Psoas muscle (tissue), 8 donors: Measurements from ENCODE around the gene ADAMTS2. TPM values are rescaled to one million over a fixed set of nuclear protein-coding genes. Genes with fewer than 3 reads are reported as not detected.
A peak's percentile ranks its signal among the peaks of the same experiment; 100 is the strongest.

ENCODE experiments used
- ATAC-seq, 4 donors: fragments of 200-7000 bp; cut with Tn5 transposase; one replicate each; pipeline ENCODE4 v1.9.1; 2020; ENCODE audit warnings: moderate library complexity in 3 of 4, mild to moderate bottlenecking in 2 of 4
- DNase-seq, 2 donors: peaks; one replicate each; pipeline ENCODE4 v3.0.0-alpha.2; 2020
- H3K27ac ChIP-seq: fragments of 200-600 bp; one replicate; pipeline ENCODE4 v1.8.0; 2022
- H3K27me3 ChIP-seq, 3 donors: fragments of 200-600 bp in 1 of 3; one replicate each; pipeline versions ENCODE4 v1.6.1 to v1.8.0; 2013 to 2022; ENCODE audit warnings: low read length in 2 of 3, mild to moderate bottlenecking in 2 of 3, moderate library complexity in 1 of 3; ENCODE audit not compliant: insufficient read depth in 3 of 3
- H3K36me3 ChIP-seq, 2 donors: fragments of 200-600 bp in 1 of 2; one replicate each; pipeline versions ENCODE4 v1.6.1 to v1.8.0; 2013 to 2022; ENCODE audit warnings: low read depth in 1 of 2, mild to moderate bottlenecking in 1 of 2, moderate library complexity in 1 of 2; ENCODE audit not compliant: insufficient read depth in 1 of 2
- H3K4me1 ChIP-seq: fragments of 200-600 bp; one replicate; pipeline ENCODE4 v1.8.0; 2022
- H3K4me3 ChIP-seq: fragments of 200-600 bp; one replicate; pipeline ENCODE4 v1.8.0; 2022; ENCODE audit warnings: mild to moderate bottlenecking
- H3K9me3 ChIP-seq: fragments of 200-600 bp; one replicate; pipeline ENCODE4 v1.8.0; 2022
- WGBS, 3 donors: extraction: QIAGEN DNeasy Blood & Tissue Kit; methylation state at CpG; one replicate each; pipeline versions ENCODE4 v1.1.6 to v1.1.7; 2013; 5-methylcytosine and 5-hydroxymethylcytosine counted together
- intact Hi-C, 2 donors: fragments of 100-400 bp; cut with DNase I; formaldehyde crosslinking; loops; one replicate each; pipeline versions ENCODE4 v1.11.0 to v1.14.2; 2022
- polyA plus RNA-seq, 3 donors: library from polyadenylated mRNA; stranded (reverse); fragments of 200-250 nt; gene quantifications; one replicate each; pipeline ENCODE4 v1.2.3, GENCODE V29; 2013
- total RNA-seq, 4 donors: library from RNA; stranded (reverse); fragmentation: NEBNext Ultra II Directional in 2 of 4; extraction: Animal tissue kit (Norgen Biotek cat#: 25700) in 2 of 4; gene quantifications; one replicate each; pipeline versions ENCODE4 v1.2.1 to v1.2.4, GENCODE V29; 2021 to 2023
- TF ChIP-seq, protein P1 (sequence below): fragments of 200-600 bp; IDR thresholded peaks from one replicate; pipeline ENCODE4 v1.8.0; 2022; ENCODE audit warnings: antibody characterized with exemption
- donor health status: healthy with polysubstance abuse.
- donor health status: DM: no; HTN: no; CAD: no; lungs with moderate emphysema.
- donor health status: Bipolar disorder and iron deficiency.
- donor health status: healthy.
- donor health status: DM: yes; HTN: yes; CAD: no.
- donor health status: DM: no; HTN: no; CAD: no.
- donor health status: DM: no; HTN: no; CAD: no.
- donor health status: DM: yes; HTN: yes; CAD: no.

ADAMTS2 gene
- total and polyA plus RNA-seq, 7 donors: 0.83 to 3.7 (median 2.0) TPM

DNA sequence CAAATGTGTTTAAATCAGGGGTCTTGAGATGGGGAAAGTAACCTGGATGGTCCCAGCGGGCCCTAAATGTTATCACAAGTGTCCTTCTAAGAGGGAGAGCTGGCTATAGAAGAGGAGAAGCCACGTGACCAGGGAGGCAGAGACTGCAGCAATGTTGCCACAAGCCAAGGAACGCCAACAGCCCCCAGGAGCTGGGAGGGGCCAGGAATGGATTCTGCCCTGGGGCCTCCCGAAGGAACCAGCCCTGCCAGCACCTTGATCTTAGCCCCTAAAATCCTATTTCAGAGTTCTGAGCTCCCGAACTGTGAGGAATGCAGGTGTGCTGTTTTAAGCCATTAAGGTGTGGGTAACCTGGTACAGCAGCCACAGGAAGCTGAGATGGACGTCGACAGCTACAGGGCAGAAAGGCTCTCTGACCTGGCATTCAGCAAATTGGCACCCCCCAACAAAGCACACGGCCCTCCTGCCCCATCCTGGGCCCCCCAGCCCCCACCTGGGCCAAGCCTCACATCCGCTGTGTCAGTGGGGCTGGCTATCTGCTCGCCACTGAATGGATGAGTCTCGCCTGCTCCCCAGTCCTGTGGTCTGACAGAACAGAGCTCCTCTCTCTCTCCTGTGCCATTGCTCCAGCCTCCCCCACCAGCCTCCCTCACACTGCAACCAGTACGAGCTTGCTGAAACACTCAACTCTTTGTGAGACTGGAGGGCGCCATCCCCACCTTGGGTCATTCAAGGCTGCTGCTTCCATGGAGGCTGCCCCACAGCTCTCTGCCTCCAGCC, 78.8 kb downstream of the ADAMTS2 start:
- TF ChIP-seq, protein P1, sequence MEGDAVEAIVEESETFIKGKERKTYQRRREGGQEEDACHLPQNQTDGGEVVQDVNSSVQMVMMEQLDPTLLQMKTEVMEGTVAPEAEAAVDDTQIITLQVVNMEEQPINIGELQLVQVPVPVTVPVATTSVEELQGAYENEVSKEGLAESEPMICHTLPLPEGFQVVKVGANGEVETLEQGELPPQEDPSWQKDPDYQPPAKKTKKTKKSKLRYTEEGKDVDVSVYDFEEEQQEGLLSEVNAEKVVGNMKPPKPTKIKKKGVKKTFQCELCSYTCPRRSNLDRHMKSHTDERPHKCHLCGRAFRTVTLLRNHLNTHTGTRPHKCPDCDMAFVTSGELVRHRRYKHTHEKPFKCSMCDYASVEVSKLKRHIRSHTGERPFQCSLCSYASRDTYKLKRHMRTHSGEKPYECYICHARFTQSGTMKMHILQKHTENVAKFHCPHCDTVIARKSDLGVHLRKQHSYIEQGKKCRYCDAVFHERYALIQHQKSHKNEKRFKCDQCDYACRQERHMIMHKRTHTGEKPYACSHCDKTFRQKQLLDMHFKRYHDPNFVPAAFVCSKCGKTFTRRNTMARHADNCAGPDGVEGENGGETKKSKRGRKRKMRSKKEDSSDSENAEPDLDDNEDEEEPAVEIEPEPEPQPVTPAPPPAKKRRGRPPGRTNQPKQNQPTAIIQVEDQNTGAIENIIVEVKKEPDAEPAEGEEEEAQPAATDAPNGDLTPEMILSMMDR: no peak
- H3K4me3 ChIP-seq: no peak overlapping the region
- peaks cover 17% of the 10 kb centered on the region for H3K4me1 ChIP-seq
- no peaks in the 10 kb centered on the region for H3K9me3 ChIP-seq
- no peaks in the 10 kb centered on the region for H3K27me3 ChIP-seq
- no peaks in the 10 kb centered on the region for H3K36me3 ChIP-seq
- DNase-seq (peak in 1 of 2 donors; percentile 16), ATAC-seq (no peak)
- H3K27ac ChIP-seq: peak overlapping the region; percentile 59
- whole genome bisulfite sequencing, 3 donors: 77 to 78% (median 78%) methylated on average over 13 of the region's 13 CpGs
- intact Hi-C loops: no loop called here

DNA sequence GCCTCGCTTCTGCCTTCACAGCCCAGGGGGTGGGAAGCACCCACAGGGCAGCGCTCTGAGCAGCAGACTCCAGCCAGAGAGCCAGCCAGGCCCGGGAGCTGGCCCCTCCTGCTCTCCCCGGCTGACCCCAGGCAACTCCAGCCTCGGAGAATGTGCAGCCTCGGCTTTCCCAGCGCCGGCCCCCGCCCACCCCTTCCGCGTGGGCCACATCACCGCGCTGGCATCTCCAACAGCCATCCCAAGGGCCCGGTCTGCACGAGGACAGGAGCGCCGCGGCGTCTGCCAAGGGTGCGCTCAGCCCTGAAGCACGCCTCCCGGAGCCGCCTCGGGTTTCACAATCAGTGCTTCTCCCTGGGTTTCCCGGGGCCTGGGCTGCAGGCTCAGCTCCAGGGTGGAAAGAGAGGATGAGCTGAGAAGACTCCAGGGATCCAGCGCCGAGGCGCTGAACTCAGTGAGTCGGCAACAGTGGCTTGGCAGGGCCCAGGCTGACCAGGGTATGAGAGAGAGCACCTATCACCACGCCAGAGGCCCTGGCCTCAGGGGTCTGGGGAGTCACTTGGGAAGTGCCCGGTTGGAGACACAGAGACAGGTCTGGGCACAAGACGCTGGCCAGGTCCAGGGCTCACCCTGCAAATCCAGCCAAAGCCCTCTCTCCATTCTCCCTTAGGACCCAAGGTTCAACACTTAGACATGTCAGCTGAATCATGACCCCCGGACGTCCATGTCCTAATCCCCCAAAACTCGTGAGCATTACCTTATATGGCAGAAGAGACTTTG, 79.6 kb downstream of the ADAMTS2 start:
- peak overlapping the region; percentile 59 for H3K27ac ChIP-seq
- H3K27me3 ChIP-seq: no peaks in the 10 kb centered on the region
- ATAC-seq: peak; percentile 96 to 98 (median 98)
- H3K4me3 ChIP-seq: no peak overlapping the region
- TF ChIP-seq, protein P1: no peak
- DNase-seq: peak; percentile 97 to 98
- peaks cover 17% of the 10 kb centered on the region for H3K4me1 ChIP-seq
- WGBS, 3 donors: 8 to 13% (median 11%) methylated on average over 32 to 35 of the region's 35 CpGs
- intact Hi-C loops: no loop called here
- H3K36me3 ChIP-seq: no peaks in the 10 kb centered on the region
- H3K9me3 ChIP-seq: no peaks in the 10 kb centered on the region

DNA sequence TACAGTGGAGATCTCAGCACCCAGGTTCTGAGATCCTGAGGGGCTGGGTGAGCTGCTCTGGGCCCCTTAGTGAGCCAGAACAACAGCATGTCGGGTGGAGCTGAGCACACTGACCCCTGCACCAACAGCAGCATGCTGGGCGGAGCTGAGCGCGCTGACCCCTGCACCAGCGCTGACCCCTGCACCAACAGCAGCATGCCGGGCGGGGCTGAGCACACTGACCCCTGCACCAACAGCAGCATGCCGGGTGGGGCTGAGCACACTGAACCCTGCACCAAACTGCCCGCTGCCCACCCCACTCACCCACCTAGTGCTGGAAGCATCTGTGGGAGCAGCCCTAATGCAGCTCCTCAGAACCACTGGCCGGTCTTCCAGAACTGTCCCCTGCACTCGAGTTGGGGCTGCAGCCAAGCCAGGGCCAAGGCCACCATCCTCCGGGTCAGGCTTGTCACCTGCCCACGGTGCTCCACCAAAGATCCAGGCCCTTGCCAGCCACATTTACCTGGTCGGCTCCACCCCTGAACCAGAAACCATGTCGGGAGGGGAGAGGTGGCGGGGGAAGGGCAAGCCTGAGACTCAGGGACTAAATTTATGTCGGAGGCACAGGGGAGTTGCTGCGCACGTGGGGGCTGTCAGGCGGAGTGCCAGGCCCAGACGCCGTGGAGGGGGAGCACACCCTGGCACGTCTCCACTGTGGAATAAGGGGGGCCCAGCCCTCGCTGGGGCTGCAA, 80.3 kb downstream of the ADAMTS2 start:
- no peaks in the 10 kb centered on the region for H3K9me3 ChIP-seq
- intact Hi-C loops: no loop called here
- TF ChIP-seq, protein P1: no peak
- ATAC-seq: peak in 1 of 4 donors; percentile 9
- H3K4me3 ChIP-seq: no peak overlapping the region
- peak overlapping the region; percentile 59 for H3K27ac ChIP-seq
- H3K36me3 ChIP-seq: no peaks in the 10 kb centered on the region
- peaks cover 17% of the 10 kb centered on the region for H3K4me1 ChIP-seq
- no peaks in the 10 kb centered on the region for H3K27me3 ChIP-seq
- DNase-seq: no peak
- 36 to 45% (median 44%) methylated on average over 23 to 24 of the region's 24 CpGs for WGBS, 3 donors

DNA sequence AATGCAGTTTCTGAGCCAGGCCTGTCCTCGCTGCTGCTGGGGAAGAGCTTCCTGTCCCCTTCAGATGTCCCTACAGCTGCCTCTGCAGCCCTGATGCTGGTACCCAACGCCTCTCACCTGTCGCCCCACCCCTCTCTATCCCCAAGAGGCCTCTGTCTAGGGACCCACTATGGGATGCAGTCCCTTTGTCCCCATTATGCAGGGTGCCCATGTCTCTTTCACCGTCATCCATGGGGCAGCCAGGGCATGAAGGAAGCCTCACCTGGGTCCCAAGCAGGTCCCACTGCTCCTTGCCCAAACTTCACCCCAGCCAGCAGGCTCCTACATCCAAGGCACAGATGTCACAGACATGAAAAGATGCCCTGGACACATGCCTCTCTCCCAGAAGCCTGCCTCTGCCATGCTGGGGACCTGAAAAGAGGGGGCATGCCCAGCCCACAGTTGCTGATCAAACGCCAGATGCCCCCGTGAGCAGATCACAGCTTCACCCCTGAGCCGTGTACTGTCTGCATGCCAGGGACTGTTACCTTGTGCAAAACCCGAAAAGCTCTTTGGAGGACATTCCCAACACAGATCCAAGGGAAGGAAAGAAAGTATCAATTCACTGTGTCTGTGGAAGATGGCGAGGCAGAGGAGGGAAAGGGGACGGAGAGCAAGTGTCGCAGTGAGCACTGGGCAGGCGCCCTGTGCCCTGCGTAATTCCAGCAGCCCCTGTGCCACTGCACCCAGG, 81.0 kb downstream of the ADAMTS2 start:
- intact Hi-C loops: no loop called here
- ATAC-seq (no peak), DNase-seq (peak in 1 of 2 donors; percentile 7)
- no peak overlapping the region for H3K4me3 ChIP-seq
- TF ChIP-seq, protein P1: no peak
- peaks cover 17% of the 10 kb centered on the region for H3K4me1 ChIP-seq
- 86 to 96% (median 91%) methylated on average over 12 to 13 of the region's 13 CpGs for WGBS, 3 donors
- H3K27me3 ChIP-seq: no peaks in the 10 kb centered on the region
- no peak overlapping the region for H3K27ac ChIP-seq
- no peaks in the 10 kb centered on the region for H3K9me3 ChIP-seq
- H3K36me3 ChIP-seq: no peaks in the 10 kb centered on the region
